ENCODE data around the gene HSD17B1. TPM values are rescaled to one million over a fixed set of nuclear protein-coding genes. Genes with fewer than 3 reads are reported as not detected.
A peak's percentile ranks its signal among the peaks of the same experiment; 100 is the strongest.

The HSD17B1 gene
- total RNA-seq, 2 donors from 2014 or later = 0.88 to 1.7 TPM

- intact Hi-C loops (cut with DNase I) = no loop called here
- Histone ChIP-seq H3K27ac (no peak overlapping the region), H3K9me3 (no peaks in the 10 kb centered on the region), H3K27me3 (no peaks in the 10 kb centered on the region), H3K9ac (ENCODE audit: low read depth in 2 of 2, low read length in 2 of 2) (peak overlapping the region in 1 of 2 donors; percentile 13), H3K4me1 (peaks cover under 1% of the 10 kb centered on the region), H3K4me3 (no peak overlapping the region), H3K36me3 (peaks cover 6% of the 10 kb centered on the region)
- no peak for TF ChIP-seq CTCF (IDR thresholded peaks at IDR 0.05)
- DNase-seq = no peak
Measured at GRCh38 chr17:42512246-42512645, 40.5 kb upstream of the HSD17B1 start.

GRCh38 chr17:42512733-42513251, 39.9 kb upstream of the HSD17B1 start:
- no peak overlapping the region for H3K9ac ChIP-seq (ENCODE audit: low read depth in 2 of 2, low read length in 2 of 2)
- DNase-seq = no peak
- H3K4me1 ChIP-seq = peaks cover 5% of the 10 kb centered on the region
- H3K27ac ChIP-seq = no peak overlapping the region
- H3K36me3 ChIP-seq = peaks cover under 1% of the 10 kb centered on the region
- no peak for TF ChIP-seq CTCF (IDR thresholded peaks at IDR 0.05)
- intact Hi-C loops (cut with DNase I) = no loop called here
- no peaks in the 10 kb centered on the region for H3K27me3 ChIP-seq
- H3K4me3 ChIP-seq = no peak overlapping the region
- H3K9me3 ChIP-seq = no peaks in the 10 kb centered on the region

- intact Hi-C loops (cut with DNase I) = no loop called here
- no peak for DNase-seq
- Histone ChIP-seq H3K4me3 (no peak overlapping the region), H3K27ac (no peak overlapping the region), H3K27me3 (no peaks in the 10 kb centered on the region), H3K9ac (ENCODE audit: low read depth in 2 of 2, low read length in 2 of 2) (peak overlapping the region in 1 of 2 donors; percentile 28), H3K9me3 (no peaks in the 10 kb centered on the region), H3K4me1 (peaks cover 13% of the 10 kb centered on the region), H3K36me3 (no peaks in the 10 kb centered on the region)
- no peak for TF ChIP-seq CTCF (IDR thresholded peaks at IDR 0.05)
Measured at GRCh38 chr17:42513686-42514085, 39.0 kb upstream of the HSD17B1 start.

- Histone ChIP-seq H3K27ac (no peak overlapping the region), H3K36me3 (no peaks in the 10 kb centered on the region)
Measured at GRCh38 chr17:42514279-42514678, 38.4 kb upstream of the HSD17B1 start.

GRCh38 chr17:42514867-42515266, 37.9 kb upstream of the HSD17B1 start:
- DNase-seq = no peak
- Histone ChIP-seq H3K27me3 (no peaks in the 10 kb centered on the region), H3K9me3 (no peaks in the 10 kb centered on the region), H3K9ac (ENCODE audit: low read depth in 2 of 2, low read length in 2 of 2) (no peak overlapping the region), H3K4me1 (peaks cover 23% of the 10 kb centered on the region), H3K4me3 (no peak overlapping the region), H3K36me3 (no peaks in the 10 kb centered on the region), H3K27ac (no peak overlapping the region)
- intact Hi-C loops (cut with DNase I) = no loop called here
- no peak for TF ChIP-seq CTCF (IDR thresholded peaks at IDR 0.05)

More at GRCh38 chr17:42514279-42514678, 38.4 kb upstream of the HSD17B1 start:
- H3K27me3 ChIP-seq = no peaks in the 10 kb centered on the region
- no peak for TF ChIP-seq CTCF (IDR thresholded peaks at IDR 0.05)
- H3K9me3 ChIP-seq = no peaks in the 10 kb centered on the region
- DNase-seq = no peak
- intact Hi-C loops (cut with DNase I) = no loop called here
- H3K9ac ChIP-seq (ENCODE audit: low read depth in 2 of 2, low read length in 2 of 2) = no peak overlapping the region
- no peak overlapping the region for H3K4me3 ChIP-seq
- peaks cover 17% of the 10 kb centered on the region for H3K4me1 ChIP-seq

All from colonic mucosa (tissue), 4 donors.